Activated T-helper 2 cell treated with anti-CD3 and anti-CD28 coated beads, Interferon-gamma antibody, Interleukin-2, Interleukin-4, amounts not matched to agents 10 μg/mL and 5 μg/mL and 100 μg/mL, durations not matched to agents 14 hours and 24 hours and 36 hours (primary cell): Measurements from ENCODE around the gene ARMH1. TPM values are rescaled to one million over a fixed set of nuclear protein-coding genes. Genes with fewer than 3 reads are reported as not detected.

Experiments
- DNase-seq: peaks from one replicate; pipeline ENCODE4 v3.0.0; 2021; ENCODE audit warnings: low spot score
- H3K27ac Mint-ChIP-seq: one replicate; pipeline ENCODE4 v1.8.0; 2021; ENCODE audit warnings: mixed read lengths
- H3K27me3 Mint-ChIP-seq: one replicate; pipeline ENCODE4 v1.8.0; 2021; ENCODE audit warnings: low read depth, mixed read lengths
- H3K36me3 Mint-ChIP-seq: one replicate; pipeline ENCODE4 v1.8.0; 2021; ENCODE audit warnings: low read depth, mixed read lengths
- H3K4me1 Mint-ChIP-seq: one replicate; pipeline ENCODE4 v1.8.0; 2021; ENCODE audit warnings: low read depth, mixed read lengths
- H3K4me3 Mint-ChIP-seq: one replicate; pipeline ENCODE4 v1.8.0; 2021; ENCODE audit warnings: low read depth, mild to moderate bottlenecking, moderate library complexity, mixed read lengths
- H3K9me3 Mint-ChIP-seq: one replicate; pipeline ENCODE4 v1.8.0; 2021; ENCODE audit warnings: mixed read lengths
- intact Hi-C: fragments of 100-400 bp; cut with micrococcal nuclease; formaldehyde crosslinking; loops from one replicate; pipeline ENCODE4 v1.15.1; 2023
- total RNA-seq: library from RNA; stranded (reverse); gene quantifications from 2 replicates; pipeline ENCODE4 v1.2.3, GENCODE V29; 2022

Gene ARMH1
- total RNA-seq, 1 donor from 2014 or later: 157 TPM

DNA sequence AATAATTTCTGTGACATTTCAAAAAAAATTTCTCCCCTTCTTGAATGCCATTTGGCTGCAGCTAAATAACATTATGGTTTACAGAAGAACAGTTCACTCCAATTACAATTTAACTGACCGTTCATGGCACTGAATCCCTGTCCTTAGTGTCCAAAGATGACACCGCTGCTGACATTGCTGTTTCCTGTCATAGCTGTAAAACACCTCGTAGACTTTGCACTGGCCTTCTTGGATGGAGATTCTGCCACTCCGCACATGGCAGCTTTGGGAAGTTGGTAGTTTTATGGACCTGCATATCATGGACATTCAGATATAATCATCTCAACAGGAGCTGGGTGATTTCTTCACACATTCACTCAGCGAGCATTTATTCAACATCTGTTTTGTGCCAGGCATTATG, 5.0 kb downstream of the ARMH1 start:
- H3K27me3 Mint-ChIP-seq: no peaks in the 10 kb centered on the region
- intact Hi-C loops: no loop called here
- no peaks in the 10 kb centered on the region for H3K9me3 Mint-ChIP-seq
- no peak for DNase-seq
- H3K4me3 Mint-ChIP-seq: no peak overlapping the region
- H3K4me1 Mint-ChIP-seq: peaks cover 11% of the 10 kb centered on the region
- H3K36me3 Mint-ChIP-seq: no peaks in the 10 kb centered on the region
- no peak overlapping the region for H3K27ac Mint-ChIP-seq

DNA sequence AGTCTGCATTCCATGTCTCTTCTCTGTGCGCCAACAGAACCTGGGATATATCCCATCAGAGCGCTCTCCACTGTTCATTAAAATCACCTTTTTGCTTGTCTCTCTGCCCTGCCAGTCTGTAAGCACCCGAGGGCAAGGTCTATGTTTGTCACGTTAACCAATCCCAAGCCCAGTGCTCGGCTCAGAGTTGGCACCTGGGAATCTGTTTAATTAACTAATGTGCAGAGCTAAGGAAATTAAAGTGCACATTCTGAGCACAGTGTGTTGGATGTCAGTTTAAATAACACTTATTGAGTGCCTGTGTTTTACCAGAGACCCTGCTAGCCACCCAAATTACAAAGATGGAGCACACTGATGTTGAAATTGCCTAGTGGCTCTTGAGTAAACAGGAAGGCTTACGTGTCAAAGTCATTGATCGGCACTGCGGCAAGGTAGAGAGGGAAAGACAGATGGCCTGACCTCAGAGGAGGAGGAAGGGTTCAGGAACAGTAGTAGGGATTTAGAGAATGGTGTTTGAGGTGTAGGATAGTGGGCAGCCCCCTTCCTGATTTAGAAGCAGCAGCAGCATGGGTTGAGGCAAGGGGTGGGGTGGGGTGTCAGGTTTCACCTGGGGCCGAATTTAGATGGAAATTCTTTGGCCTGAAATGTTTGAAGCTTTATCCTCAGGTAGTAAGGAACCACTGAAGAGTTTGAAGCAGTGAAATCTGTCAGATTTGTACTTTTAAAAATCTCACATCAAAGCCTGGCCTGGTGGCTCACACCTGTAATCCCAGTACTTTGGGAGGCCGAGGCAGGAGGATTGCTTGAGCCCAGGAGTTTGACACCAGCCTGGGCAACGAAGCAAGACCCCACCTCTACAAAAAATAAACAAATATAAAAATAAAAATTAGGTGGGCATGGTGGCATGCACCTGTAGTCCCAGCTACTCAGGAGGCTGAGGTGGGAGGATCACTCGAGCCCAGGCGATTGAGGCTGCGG, 7.7 kb downstream of the ARMH1 start:
- H3K4me1 Mint-ChIP-seq: peaks cover 11% of the 10 kb centered on the region
- no peak overlapping the region for H3K4me3 Mint-ChIP-seq
- H3K27me3 Mint-ChIP-seq: no peaks in the 10 kb centered on the region
- H3K9me3 Mint-ChIP-seq: no peaks in the 10 kb centered on the region
- intact Hi-C loops: no loop called here
- H3K27ac Mint-ChIP-seq: peak overlapping the region; percentile 29
- no peaks in the 10 kb centered on the region for H3K36me3 Mint-ChIP-seq
- no peak for DNase-seq

DNA sequence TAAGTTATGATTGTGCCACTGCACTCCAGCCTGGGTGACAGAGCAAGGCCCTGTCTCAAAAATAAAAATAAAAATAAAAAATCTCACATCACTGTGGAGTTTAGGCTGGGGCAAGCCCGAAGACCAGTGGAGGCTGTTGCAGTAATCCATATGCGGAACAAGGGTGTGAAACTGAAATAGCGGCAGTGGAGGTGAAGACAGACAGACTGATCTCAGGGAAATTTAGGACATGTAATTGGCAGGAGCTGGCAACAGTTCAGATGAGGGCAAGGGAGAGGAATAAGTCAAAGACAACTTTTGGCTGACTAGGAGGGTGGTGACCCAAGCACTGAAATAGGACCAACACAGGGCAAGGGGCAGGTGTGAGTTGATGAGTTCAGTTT, 8.4 kb downstream of the ARMH1 start:
- no peak for DNase-seq
- intact Hi-C loops: no loop called here
- no peaks in the 10 kb centered on the region for H3K36me3 Mint-ChIP-seq
- H3K4me3 Mint-ChIP-seq: no peak overlapping the region
- no peaks in the 10 kb centered on the region for H3K9me3 Mint-ChIP-seq
- peaks cover 11% of the 10 kb centered on the region for H3K4me1 Mint-ChIP-seq
- no peak overlapping the region for H3K27ac Mint-ChIP-seq
- H3K27me3 Mint-ChIP-seq: no peaks in the 10 kb centered on the region

DNA sequence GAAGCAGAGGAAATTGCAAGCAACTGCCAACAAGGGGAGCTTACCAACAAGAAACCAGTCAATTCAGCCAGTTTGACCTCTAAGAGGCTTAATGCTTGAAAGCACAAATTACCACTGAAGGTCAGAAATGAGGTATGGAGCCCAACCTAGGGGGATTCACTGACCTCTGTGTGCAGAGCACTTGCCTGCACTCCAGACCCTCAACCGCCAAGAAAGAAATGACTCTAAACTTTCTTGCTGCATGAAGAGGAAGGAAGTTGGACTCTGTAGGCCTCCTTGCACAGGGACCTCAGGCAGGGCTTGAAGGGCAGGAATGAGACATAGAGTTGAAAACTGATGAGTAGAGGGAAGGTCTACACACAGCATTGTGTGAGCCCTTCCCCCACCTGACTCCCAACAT, 10.0 kb downstream of the ARMH1 start:
- no peaks in the 10 kb centered on the region for H3K9me3 Mint-ChIP-seq
- H3K27ac Mint-ChIP-seq: no peak overlapping the region
- intact Hi-C loops: no loop called here
- DNase-seq: no peak
- H3K4me3 Mint-ChIP-seq: no peak overlapping the region
- peaks cover 11% of the 10 kb centered on the region for H3K4me1 Mint-ChIP-seq
- no peaks in the 10 kb centered on the region for H3K36me3 Mint-ChIP-seq
- H3K27me3 Mint-ChIP-seq: no peaks in the 10 kb centered on the region

DNA sequence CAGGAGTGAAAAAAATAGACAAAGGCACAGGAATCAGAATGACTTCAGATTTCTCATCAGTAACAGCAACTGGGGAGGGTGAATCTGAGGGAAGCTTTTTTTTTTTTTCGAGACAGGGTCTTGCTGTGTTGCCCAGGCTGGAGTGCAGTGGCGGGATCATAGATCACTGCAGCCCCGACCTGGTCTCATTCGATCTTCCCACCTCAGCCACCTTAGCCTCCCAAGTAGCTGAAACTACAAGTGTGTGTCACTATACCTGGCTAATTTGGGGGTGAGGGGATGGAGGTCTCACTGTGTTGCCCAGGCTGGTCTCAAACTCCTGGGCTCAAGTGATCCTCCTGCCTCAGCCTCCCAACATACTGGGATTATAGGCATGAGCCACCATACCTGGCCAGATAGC, 10.7 kb downstream of the ARMH1 start:
- H3K4me1 Mint-ChIP-seq: peaks cover 11% of the 10 kb centered on the region
- no peaks in the 10 kb centered on the region for H3K36me3 Mint-ChIP-seq
- no peaks in the 10 kb centered on the region for H3K27me3 Mint-ChIP-seq
- H3K9me3 Mint-ChIP-seq: no peaks in the 10 kb centered on the region
- intact Hi-C loops: no loop called here
- H3K27ac Mint-ChIP-seq: no peak overlapping the region
- DNase-seq: no peak
- no peak overlapping the region for H3K4me3 Mint-ChIP-seq

DNA sequence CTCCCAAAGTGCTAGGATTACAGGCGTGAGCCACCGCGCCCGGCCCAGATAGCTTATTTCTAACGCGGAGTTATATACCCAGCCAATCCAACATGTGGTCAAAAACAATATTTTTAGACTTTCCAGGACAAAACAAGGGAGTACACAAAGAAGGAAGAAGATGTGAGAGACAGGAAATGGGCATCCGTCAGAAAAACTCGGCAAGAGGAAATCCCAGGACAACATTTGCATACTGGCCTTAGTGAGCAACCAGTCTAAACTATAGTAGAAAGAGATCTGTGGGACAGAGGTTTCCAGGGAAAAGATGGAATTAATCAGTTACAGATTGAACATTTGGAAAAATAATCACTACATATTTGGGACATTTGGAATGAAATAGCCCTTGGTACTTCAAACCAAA, 11.4 kb downstream of the ARMH1 start:
- Mint-ChIP-seq H3K27me3 (no peaks in the 10 kb centered on the region), H3K27ac (no peak overlapping the region), H3K4me3 (no peak overlapping the region), H3K9me3 (no peaks in the 10 kb centered on the region), H3K4me1 (peaks cover 11% of the 10 kb centered on the region), H3K36me3 (no peaks in the 10 kb centered on the region)
- DNase-seq: no peak
- intact Hi-C loops: no loop called here

DNA sequence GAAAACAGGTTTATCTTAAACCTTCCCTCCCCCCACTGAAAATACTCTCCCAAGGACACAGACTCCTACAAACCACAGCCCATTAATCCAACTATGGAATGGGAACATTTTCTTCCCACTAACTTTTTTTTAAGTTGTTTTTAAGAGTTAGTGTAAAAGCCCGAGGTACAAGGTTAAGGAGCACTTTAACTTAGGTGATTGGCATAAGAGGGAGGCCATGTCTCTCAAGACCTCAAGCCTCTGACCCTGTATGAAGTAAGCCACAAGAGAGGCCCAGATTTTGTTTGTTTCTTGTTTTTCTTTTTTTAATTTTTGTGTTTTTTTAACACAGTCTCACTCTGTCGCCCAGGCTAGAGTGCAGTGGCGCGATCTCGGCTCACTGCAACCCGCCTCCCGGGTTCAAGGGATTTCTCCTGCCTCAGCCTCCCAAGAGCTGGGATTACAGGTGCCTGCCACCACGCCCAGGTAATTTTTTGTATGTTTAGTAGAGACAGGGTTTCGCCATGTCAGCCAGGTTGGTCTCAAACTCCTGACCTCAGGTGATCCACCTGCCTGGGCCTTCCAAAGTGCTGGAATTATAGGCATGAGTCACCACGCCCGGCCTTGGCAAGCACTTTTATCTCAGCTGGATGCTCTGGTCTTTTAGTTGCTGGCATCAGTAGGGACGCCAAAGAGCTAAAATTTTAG, 14.4 kb downstream of the ARMH1 start:
- intact Hi-C loops: no loop called here
- DNase-seq: no peak
- peaks cover 4% of the 10 kb centered on the region for H3K27me3 Mint-ChIP-seq
- H3K4me3 Mint-ChIP-seq: no peak overlapping the region
- no peaks in the 10 kb centered on the region for H3K9me3 Mint-ChIP-seq
- no peak overlapping the region for H3K27ac Mint-ChIP-seq
- H3K4me1 Mint-ChIP-seq: peaks cover 18% of the 10 kb centered on the region
- H3K36me3 Mint-ChIP-seq: no peaks in the 10 kb centered on the region

DNA sequence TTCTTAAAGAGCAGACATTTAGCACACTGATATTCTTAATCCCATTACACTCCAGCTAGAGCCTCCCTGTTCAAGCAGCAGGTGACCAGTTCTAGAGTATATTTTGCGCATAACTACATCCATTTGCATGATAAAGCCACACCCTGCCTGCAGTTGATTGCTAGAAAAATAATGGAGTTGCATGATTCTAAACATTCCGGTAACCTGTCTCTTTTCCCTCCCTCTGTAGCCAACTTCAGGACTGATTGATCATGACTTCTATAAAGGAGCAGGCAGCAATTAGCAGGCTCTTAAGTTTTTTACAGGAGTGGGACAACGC, 14.9 kb downstream of the ARMH1 start:
- H3K27ac Mint-ChIP-seq: no peak overlapping the region
- H3K4me1 Mint-ChIP-seq: peaks cover 16% of the 10 kb centered on the region
- no peaks in the 10 kb centered on the region for H3K36me3 Mint-ChIP-seq
- H3K9me3 Mint-ChIP-seq: no peaks in the 10 kb centered on the region
- no peak for DNase-seq
- H3K27me3 Mint-ChIP-seq: peaks cover 4% of the 10 kb centered on the region
- intact Hi-C loops: no loop called here
- H3K4me3 Mint-ChIP-seq: no peak overlapping the region

DNA sequence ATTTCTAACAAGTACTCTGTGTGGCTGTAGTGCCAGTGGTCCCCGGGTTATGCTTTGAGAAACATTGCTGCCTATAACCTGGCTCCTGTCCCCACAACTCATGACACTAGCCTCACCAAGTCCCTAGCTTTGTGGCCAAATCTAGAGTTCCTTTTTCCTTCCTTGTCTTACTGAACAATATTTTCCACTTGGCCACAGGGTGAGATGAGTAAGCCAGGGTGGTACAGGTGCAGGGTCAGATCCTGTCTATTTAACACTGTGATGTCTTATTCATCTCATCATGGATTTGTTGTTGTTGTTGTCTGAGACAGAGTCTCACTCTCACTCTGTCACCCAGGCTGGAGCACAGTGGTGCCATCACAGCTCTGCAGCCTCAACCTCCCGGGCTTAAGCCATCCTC, 18.6 kb downstream of the ARMH1 start:
- Mint-ChIP-seq H3K4me1 (peaks cover 23% of the 10 kb centered on the region), H3K4me3 (no peak overlapping the region), H3K27ac (no peak overlapping the region), H3K36me3 (no peaks in the 10 kb centered on the region), H3K27me3 (peaks cover 4% of the 10 kb centered on the region), H3K9me3 (no peaks in the 10 kb centered on the region)
- intact Hi-C loops: no loop called here
- no peak for DNase-seq

DNA sequence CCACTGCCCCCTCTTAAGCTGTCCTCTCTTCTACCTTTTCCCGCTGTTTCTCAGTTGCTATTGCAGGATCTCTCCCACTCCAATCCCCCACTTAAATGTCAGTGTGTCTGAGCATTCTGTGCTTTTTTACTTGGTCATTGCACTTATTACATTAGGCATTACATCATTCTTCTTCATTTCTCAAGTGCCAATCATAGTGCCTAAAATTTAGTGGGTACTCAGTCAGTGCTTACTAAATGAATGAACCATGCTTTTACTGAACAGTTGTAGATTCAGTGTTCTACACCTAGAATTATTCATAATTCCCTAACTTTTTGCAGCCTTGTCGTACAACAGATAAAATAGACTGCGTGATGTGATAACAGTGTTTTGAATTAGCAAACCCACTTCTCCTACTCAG, 19.4 kb downstream of the ARMH1 start:
- H3K4me1 Mint-ChIP-seq: peaks cover 23% of the 10 kb centered on the region
- H3K4me3 Mint-ChIP-seq: no peak overlapping the region
- H3K27ac Mint-ChIP-seq: no peak overlapping the region
- intact Hi-C loops: no loop called here
- H3K27me3 Mint-ChIP-seq: peaks cover 4% of the 10 kb centered on the region
- no peak for DNase-seq
- no peaks in the 10 kb centered on the region for H3K36me3 Mint-ChIP-seq
- no peaks in the 10 kb centered on the region for H3K9me3 Mint-ChIP-seq

DNA sequence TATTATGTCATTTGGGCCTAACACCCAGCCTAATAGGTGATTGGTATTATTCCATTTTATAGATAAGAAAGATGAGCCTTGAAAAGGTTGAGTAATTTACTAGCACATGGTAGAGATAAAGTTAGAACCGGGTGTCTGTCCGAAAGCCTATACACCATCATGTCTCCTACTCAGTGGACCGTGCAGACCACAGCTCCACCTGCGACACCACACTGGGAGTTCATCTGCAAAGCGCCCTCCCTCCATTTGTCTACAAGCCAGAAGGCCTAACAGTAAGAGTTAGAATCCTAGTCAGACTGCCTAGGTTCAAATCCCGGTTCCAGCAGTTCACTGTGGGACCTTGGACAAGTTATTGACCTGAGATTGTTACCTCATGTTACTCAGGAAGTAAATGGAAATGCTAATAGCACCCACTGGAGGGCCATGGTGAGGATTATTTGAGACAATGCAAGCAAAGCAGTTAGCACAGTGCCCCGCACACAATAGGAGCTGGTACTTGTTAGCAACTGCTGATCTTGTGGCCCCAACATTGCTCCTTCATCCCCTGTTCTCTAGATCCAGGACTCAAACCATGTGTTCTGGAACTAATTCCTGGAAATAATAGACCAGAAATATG, 20.5 kb downstream of the ARMH1 start:
- no peaks in the 10 kb centered on the region for H3K9me3 Mint-ChIP-seq
- no peak overlapping the region for H3K27ac Mint-ChIP-seq
- peaks cover 23% of the 10 kb centered on the region for H3K4me1 Mint-ChIP-seq
- intact Hi-C loops: no loop called here
- H3K36me3 Mint-ChIP-seq: no peaks in the 10 kb centered on the region
- DNase-seq: no peak
- H3K4me3 Mint-ChIP-seq: no peak overlapping the region
- peaks cover 4% of the 10 kb centered on the region for H3K27me3 Mint-ChIP-seq

DNA sequence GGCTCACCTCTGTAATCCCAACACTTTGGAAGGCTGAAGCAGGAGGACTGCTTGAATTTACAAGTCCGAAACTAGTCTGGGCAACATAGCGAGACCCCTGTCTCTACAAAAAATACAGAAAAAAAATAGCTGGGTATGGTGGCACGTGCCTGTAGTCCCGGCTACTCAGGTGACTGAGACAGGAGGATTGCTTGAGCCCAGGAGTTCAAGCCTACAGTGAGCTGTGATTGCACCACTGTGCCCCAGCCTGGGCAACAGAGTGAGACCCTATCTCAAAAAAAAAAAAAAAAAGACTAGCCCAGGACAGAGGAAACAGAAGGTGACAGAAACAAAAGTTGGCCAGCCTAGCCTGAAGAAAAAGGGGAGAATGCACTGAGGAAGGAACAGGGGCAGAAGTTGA, 21.2 kb downstream of the ARMH1 start:
- Mint-ChIP-seq H3K4me1 (peaks cover 23% of the 10 kb centered on the region), H3K27ac (no peak overlapping the region), H3K4me3 (no peak overlapping the region), H3K9me3 (no peaks in the 10 kb centered on the region), H3K36me3 (no peaks in the 10 kb centered on the region), H3K27me3 (peaks cover 4% of the 10 kb centered on the region)
- DNase-seq: no peak
- intact Hi-C loops: no loop called here

DNA sequence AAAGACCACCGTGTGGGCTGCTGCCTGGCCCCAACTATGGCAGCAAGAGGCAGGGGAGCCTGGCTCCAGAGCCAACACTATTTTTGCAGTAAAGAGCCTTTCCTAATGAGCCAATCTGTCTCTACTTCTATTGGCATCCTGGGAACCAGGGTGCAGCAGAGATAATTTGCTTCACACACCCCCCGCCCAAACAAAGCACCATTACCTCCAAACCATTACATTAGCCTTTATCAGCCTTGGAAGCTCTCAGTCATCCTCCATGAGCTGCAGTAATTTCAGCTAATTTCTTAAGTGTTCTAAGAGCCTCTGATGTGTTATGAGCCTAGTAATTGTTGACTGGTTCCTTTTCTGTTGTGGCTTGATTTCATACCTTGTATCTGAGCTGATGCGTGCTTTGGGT, 21.6 kb downstream of the ARMH1 start:
- Mint-ChIP-seq H3K4me3 (no peak overlapping the region), H3K36me3 (no peaks in the 10 kb centered on the region), H3K27me3 (peaks cover 4% of the 10 kb centered on the region), H3K27ac (peak overlapping the region; percentile 79), H3K9me3 (no peaks in the 10 kb centered on the region), H3K4me1 (peaks cover 23% of the 10 kb centered on the region)
- intact Hi-C loops: no loop called here
- DNase-seq: no peak
